GM19099 (cell line): ENCODE data around the gene MPP1.
A peak's percentile ranks its signal among the peaks of the same experiment; 100 is the strongest.

ENCODE experiments used
- POLR2A ChIP-seq: IDR thresholded peaks from 3 replicates; pipeline ENCODE4 v1.6.1; 2011; ENCODE audit warnings: low read depth; ENCODE audit not compliant: insufficient read length; ENCODE audit errors: extremely low read depth

Gene MPP1

DNA sequence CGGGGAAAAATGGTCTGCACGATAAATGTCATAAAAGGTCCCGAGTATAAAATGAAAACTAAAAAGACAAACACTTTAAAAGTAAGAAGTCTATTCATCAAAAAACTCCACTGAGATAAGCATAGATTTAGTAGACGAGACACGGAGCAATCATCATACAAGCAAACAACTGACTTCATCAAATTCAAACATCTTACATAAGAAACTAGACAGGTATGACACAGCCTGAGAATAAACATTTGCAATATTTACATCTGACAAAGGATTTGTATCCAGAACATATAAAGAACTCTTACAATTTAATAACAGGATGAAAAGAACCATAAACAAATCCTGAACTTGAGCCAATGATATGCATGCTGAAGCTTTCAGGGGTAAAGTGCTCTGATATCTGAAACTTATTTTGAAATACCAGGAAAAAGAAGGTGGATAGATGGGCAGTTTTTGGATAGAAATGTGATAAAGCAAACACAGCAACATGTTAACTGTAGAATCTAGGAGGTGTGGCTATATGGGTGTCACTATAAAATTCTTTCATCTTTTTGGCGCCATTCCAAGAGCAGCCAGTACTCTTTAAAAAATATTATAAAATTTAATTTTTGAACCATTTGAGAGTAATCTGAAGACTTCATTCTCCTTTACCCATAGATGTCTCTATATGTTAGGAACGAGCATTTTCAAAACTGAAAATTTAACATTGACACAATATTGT, 12.0 kb downstream of the MPP1 start:
- TF ChIP-seq POLR2A: no peak

DNA sequence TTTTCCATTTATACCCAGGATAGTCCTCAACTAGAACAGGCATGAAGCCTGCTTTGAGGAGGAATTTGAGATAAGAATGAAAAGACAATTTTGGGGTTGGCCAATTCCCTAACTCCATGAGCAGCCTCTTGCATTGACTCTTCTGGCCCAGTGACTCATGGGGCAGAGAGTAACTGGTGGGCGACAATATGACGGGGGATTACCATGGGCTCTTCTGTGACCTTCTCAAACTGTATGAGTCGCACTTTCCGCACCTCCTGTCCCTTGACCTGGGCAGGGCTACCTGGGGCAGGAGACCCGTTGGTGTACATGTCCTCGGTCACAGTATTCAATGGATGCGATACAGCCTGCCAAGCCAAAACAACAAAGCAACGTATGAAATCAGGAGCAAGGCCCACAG, 13.3 kb downstream of the MPP1 start:
- TF ChIP-seq POLR2A: no peak

DNA sequence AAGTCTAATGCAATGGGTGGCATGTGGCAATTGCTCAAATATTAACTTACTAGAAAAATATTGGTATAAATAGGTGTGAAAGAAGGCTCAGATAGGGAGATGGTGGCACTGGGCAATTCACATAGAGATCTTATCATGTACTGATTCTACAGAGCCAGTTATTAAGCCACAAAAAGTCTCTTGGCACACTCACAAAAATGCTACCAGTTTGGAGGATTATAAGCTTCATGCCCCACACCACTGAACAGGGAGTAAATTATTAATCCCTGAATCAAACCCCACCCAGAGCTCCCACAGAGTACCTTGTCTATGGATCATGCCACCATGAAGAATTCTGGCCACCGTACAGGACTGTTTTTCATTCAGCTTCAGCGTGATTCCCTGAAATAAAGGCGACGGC, 13.8 kb downstream of the MPP1 start:
- TF ChIP-seq POLR2A: no peak

DNA sequence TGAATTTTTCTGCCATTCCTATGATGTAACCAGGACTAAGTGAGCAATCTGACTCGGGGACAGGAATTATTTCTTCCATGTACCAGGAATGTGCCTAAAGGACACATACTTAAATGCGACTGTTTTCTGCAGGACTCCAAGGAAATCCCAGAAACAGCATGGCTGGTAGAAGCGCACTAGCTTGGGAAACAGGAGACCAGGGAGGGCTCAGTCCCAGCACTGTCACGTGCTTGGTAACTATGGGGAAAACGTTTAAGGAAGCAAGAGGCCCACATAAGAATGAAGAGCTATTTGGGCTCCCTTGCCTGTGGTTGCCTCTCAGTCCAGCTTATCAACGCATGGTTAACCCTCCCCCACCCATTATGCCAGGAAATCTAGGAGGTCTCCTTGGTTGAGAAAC, 19.6 kb downstream of the MPP1 start:
- TF ChIP-seq POLR2A: no peak

DNA sequence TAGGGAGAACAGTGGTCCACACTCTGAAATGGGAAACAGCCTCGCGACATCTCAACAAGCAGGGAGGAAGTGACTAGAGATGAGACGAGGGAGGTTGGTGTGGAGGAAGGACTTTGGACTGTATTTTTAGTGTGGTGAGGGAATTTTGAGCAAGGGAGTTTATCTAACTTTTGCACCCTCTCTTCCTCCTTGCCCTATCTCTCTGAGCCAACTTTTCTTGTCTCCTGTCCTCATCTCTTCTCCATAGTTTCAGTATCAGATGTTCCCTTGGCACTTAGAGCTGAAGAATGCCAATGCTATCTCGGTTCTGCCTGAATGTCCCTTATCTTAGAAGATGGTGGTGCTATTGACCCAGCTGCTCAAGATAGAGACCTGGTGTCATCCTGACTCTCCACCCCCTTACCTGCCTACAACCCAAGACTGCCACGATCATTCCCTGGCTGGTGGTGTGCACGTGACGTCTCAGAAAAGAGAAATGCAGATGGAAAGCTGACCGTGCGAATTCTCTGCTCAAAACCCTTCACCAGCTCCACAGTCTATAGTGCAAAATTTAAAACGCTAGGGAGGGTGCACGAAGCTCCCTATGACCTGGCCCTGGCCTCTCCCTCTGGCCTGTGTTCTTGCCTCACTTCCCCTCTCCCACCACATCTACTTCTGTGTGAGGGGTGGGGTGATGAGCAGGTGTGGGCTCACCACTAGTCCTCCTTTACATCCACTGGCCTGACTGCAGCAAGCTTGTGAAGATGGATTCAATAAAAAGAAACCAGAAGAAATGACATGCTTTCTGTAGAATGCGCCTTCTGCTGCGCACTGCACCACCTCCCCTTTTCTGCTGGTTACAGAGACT, 20.9 kb downstream of the MPP1 start:
- TF ChIP-seq POLR2A: no peak

DNA sequence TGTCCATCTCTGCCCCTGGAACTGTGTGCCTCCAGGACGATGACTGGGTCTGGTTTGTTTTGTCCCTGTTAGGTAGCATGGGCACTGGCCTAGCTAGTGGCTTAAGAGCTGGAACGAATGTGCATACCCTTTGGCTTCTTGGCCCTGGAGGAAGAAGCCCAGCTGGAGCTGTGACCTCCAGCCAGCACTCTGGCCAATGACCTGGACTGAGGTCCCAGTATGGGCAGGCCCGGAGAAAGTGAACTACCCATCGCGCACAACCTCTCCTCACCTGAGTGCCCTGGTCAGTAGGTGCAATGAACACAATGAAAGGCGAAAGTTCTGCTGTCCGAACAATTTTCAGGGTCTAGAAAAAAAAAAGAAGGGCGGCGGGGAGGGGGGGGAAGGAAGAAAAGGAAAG, 24.3 kb downstream of the MPP1 start:
- TF ChIP-seq POLR2A: no peak

DNA sequence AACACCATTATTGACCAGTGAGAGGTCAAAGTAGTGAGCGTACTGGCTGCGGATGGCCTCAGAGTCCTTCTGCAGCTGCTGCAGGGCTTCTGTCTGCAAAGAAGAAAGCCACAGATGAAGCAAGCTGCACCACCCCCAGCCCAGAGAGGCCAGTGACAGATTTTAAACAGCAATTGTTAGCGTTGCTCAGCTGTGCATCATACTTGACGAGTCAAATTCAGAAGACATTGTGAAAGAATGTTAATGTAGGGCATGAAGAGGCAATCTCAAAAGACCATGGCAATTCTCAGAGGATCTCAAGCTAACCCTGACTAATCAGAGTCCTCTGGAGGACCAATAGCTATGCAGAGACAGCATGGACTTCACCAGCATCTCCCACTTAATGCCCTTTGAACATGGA, 26.0 kb downstream of the MPP1 start:
- TF ChIP-seq POLR2A: no peak

DNA sequence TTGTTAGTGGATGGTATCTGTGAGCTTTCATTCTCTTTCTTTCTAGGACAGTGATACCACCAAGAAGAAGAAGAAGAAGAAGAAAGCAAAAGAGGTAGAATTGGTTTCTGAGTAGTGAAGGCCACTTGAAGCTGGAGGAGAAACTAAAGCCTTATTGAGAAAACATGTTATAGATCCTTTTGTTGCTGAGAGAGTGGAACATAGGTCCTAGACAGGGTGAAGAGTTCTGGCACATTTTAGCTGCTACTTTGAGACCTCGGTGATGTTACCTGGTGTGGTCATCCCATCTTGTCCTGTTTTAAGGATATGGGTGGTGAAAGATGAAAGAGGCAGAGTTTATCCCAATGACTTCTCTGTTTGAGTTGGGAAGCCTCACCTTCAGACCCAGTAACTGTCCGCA, 28.5 kb downstream of the MPP1 start:
- no peak for TF ChIP-seq POLR2A

DNA sequence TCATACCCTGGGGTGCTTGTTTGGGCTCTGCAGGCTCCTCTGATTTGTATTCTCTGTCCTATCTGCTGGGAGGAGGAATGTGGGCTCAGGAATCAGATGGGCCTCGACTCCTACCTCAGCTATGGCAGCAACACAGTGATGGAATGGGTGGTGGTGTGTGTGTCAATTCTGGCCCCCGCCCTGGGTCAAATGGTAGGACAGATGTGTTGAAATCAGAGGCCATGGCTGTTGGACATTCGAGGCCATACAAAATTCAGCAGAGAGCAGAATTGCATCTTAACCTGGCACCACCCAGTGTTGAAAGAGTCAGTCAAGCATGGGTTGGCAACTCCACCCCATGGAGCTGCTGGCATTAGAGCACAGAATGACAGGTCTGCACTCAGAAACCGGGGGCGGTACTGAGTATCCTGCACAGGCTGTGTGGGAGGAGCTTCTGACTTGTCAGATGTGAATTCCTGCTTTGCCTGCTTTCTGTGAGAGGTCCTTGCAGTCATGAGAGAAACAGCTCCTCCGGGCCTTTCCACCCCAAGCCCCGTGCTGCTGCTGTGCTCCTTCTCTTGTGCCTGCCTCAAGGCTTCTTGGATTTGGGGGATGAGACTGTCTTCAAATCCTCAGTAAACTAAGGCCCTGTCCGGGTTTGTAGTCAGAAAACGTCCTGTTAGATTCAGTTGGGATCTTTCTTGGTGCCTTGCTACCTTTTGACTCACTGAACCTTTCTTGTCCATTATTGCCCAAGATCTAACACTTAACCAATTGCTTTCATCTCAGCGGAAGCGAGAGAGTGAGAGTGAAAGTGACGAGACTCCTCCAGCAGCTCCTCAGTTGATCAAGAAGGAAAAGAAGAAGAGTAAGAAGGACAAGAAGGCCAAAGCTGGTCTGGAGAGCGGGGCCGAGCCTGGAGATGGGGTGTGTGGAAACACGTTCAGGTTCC, 29.6 kb downstream of the MPP1 start:
- no peak for TF ChIP-seq POLR2A

DNA sequence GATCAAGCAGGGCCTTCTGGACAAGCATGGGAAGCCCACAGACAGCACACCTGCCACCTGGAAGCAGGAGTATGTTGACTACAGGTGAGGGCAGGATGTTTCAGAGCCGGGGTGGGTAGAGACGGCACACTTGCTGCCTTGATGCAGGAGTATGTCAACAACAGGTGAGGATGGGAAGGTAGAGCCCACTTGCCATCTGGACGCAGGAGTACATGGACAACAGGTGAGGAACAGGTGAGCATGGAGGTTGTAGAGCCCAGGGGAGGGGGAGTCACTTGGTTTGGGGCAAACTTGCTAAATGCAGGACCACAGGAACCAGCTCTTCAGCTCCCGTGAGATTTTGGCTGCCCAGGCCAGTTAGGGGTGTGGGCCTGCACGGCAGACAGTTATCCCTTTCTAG, 30.7 kb downstream of the MPP1 start:
- TF ChIP-seq POLR2A: no peak

DNA sequence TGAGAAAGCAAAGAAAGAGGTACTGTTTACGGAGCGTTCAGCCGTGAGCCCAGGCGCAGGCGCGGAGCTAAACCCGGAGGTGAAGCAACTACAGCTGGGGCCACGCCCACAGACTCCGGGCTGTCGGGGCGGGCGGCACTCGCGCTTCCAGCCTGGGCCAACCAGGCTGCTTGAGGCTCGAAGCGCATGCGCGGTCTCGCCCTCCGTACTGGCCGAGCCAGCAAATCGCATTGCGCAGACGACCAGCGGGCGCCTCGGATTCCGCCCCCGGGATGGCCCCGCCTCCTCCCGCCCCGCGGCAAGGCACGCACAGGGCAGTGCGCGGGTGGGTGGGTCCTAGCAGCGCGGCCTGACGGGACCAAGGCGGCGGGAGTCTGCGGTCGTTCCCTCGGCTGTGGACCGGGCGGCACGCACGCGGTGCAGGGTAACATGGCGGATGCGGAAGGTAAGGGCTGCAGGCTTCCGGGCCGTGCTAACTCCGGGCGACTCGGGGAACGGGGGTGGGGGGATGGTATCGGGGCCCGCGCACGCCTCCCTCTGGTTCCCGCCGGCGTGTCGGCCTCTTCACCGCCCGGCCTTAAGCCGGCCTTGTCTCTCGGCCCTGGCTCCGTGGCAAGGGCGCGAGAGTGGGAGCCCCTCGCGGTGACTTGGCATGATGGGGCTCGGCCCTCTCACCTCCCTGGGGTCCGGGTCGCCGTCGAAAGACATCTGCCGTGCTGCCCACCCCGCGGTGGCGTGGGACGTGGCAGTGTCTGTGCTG, 42.6 kb downstream of the MPP1 start, which contains the start of gene DKC1:
TSS of gene DKC1 (plus strand) at position 328 of the 760 bp plus-strand sequence. CDS start at position 430, 102 bp downstream.
- TF ChIP-seq POLR2A: peak; percentile 72

DNA sequence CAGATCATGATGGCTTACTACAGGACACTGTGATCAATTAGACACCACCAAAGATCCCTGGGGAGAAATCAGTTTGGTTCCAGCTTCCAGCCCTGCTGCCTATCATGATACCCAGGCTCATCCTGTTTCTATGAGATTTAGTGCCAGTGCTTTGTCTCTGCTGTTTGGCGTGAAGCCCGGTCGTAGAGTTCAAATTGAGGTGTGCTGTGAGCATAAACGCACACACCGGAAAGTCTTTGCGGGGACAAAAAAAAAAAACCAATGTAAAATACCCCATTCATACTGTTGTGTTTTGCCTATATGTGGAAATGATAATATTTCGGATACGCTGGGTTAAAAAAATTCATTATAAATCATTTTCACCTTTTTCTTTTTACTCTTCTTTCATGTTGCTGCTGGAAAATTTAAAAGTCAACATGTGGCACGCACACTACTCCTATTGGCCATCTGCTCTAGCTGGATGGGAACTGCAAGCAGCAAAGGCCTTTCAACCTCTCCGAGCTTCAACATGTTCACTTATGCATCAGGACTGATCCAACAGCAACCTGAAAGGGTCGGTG, 43.2 kb downstream of the MPP1 start:
- no peak for TF ChIP-seq POLR2A

DNA sequence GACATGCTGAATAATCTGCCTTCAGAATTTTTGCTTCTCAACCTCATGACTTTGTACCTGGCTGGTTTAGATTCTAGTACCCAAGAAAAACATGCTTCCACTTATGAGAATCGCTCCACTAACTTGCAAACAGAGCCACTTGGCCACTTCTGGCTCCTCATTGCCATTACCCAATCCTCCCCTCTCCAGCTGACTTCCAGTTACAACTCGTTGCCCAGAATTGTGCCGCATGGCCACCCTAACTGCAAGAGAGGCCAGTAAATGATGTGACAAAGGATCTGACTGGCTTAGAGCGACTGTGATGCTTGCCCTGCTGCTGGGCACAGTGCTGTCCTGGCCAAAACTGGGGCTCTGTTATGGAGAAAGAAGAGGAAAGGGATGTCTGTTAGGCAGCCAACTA, 46.6 kb downstream of the MPP1 start:
- TF ChIP-seq POLR2A: no peak

DNA sequence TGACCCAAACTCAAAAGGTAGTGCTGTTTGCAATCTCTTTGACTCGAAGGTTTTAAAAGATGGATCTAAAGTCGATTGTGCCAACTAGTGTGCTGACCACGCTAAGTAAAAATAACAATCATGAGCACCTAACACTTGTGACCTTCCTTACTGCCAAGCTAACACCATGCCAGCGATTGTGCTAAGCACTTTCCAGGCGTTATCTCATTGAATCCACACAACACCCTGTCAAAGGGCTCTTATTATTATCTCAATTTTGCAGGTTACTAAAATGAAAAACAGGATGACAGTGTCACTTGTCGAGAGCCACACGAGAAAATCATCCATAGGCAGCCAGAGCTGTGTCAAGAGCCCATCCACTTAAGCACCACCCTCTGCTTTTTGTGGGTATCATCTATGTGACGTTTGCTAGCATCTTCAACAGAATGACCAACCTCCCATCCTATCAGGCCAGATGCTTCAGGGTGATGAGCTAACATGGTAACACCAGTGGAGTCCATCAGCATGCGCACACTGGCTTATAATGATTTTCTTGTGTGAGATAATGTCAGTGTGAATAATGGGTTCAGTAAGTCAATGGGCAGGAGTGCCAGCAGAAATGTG, 53.5 kb downstream of the MPP1 start:
- no peak for TF ChIP-seq POLR2A
